ENCODE data around the gene PRXL2B. TPM values are rescaled to one million over a fixed set of nuclear protein-coding genes. Genes with fewer than 3 reads are reported as not detected.
"Not testable (repeated sequence)": the region's sequence is repeated elsewhere in the genome, so short reads cannot be mapped to it uniquely, and the experiment has no call there.

Gene PRXL2B
- total RNA-seq, 2 donors from 2014 or later, result 20.3 to 25.8 TPM

DNA sequence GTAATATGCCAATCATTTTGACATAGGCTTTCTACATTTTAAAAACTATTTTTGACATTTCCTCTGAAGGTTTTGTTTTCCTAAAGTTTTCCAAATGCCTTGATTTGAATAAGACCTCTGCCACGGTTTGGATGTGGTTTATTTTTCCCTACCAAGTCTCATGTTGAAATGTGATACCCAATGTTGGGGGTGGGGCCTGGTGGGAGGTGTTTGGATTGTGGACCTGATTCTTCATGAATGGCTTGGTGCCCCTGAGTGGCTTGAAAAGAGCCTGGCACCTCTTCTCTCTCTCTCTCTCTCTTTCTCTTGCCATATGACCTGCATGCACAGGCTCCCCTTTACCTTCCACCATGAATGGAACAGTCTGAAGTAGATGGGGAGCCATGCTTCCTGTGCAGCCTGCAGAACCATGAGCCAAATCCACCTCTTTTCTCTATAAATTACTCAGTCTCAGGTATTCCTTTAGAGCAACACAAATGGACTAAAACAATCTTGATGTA is 31.4 kb downstream of the PRXL2B start:
- Histone ChIP-seq H3K4me3 (no peak overlapping the region), H3K27me3 (replicated peaks; ENCODE audit: insufficient read depth) (no peaks in the 10 kb centered on the region), H3K9me3 (no peaks in the 10 kb centered on the region), H3K4me1 (replicated peaks) (no peaks in the 10 kb centered on the region), H3K36me3 (no peaks in the 10 kb centered on the region), H3K27ac (no peak overlapping the region)
- intact Hi-C loops (cut with DNase I), result no loop called here
- no peak for DNase-seq (ENCODE audit: low spot score)
- 7% methylated on average over 1 of the region's 1 CpG for WGBS
- TF ChIP-seq POLR2A (IDR thresholded peaks at IDR 0.05), result no peak
- no peak for TF ChIP-seq POLR2AphosphoS5 (IDR thresholded peaks at IDR 0.05)
- TF ChIP-seq, protein P1, sequence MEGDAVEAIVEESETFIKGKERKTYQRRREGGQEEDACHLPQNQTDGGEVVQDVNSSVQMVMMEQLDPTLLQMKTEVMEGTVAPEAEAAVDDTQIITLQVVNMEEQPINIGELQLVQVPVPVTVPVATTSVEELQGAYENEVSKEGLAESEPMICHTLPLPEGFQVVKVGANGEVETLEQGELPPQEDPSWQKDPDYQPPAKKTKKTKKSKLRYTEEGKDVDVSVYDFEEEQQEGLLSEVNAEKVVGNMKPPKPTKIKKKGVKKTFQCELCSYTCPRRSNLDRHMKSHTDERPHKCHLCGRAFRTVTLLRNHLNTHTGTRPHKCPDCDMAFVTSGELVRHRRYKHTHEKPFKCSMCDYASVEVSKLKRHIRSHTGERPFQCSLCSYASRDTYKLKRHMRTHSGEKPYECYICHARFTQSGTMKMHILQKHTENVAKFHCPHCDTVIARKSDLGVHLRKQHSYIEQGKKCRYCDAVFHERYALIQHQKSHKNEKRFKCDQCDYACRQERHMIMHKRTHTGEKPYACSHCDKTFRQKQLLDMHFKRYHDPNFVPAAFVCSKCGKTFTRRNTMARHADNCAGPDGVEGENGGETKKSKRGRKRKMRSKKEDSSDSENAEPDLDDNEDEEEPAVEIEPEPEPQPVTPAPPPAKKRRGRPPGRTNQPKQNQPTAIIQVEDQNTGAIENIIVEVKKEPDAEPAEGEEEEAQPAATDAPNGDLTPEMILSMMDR (IDR thresholded peaks at IDR 0.05), result no peak

DNA sequence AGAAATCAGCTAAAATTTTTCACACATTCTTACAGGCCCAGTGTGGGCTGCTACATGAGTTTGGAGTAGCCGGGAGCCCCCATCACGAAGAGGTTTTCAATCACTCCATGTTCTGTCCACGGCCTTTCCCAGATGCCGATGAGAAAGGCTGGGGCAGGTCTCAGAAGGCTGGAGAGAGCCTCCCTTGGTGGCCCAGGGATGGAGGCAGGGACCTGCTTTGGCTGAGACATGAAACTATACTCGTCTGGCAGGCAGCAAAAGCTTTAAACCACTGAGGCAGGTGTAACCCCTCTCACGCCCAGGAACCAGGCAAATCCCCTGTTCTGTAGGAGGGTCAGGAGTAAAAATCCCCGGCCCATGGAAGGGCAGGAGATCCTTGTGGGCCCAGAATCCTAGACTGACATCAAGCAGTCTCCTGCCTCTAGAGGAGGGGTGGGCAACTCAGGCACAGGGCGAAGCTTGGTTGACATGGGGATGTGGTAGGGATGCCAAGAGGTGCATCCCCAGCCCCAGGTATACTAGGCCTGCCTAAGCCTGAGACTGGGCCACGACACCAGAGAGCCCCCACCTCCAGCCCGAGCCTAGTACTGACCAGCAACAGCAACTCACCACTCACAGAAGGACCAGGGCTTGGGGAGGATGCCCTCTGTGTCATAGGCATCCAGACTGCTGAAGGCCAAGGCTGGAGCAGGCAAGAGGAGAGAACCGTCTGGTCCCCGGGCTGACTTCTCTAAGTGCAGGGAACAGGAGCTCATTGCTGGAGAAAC is 37.2 kb downstream of the PRXL2B start:
- no peaks in the 10 kb centered on the region for H3K4me1 ChIP-seq (replicated peaks)
- 91% methylated on average over 12 of the region's 12 CpGs for WGBS
- H3K4me3 ChIP-seq, result no peak overlapping the region
- DNase-seq (ENCODE audit: low spot score), result no peak
- H3K9me3 ChIP-seq, result no peaks in the 10 kb centered on the region
- H3K27me3 ChIP-seq (replicated peaks; ENCODE audit: insufficient read depth), result peaks cover 8% of the 10 kb centered on the region
- intact Hi-C loops (cut with DNase I), result no loop called here
- H3K27ac ChIP-seq, result no peak overlapping the region
- H3K36me3 ChIP-seq, result no peaks in the 10 kb centered on the region
- TF ChIP-seq, protein P1 (IDR thresholded peaks at IDR 0.05), result no peak
- TF ChIP-seq POLR2AphosphoS5 (IDR thresholded peaks at IDR 0.05) (no peak), POLR2A (IDR thresholded peaks at IDR 0.05) (no peak)

DNA sequence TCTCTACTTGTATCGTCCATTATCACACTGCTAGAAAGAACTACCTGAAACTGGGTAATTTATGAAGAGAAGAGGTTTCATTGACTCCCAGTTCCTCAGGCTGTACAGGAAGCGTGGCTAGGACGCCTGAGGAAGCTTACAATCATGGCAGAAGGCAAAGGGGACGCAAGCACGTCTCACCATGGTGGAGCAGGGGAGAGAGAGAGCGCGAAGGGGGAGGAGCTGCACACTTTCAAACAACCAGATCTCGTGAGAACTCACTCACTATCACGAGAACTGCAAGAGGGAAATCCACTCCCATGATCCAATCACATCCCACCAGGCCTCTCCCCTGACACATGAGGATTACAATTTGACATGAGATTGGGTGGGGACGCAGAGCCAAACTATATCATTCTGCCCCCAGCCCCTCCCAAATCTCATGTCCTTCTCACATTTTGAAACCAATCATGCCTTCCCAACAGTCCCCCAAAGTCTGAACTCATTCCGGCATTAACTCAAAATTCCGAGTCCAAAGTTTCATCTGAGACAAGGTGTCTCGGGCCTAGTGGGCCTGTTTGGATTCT is 38.2 kb downstream of the PRXL2B start:
- 87% methylated on average over 13 of the region's 13 CpGs for WGBS
- Histone ChIP-seq H3K4me3 (no peak overlapping the region), H3K27ac (no peak overlapping the region), H3K27me3 (replicated peaks; ENCODE audit: insufficient read depth) (peaks cover 15% of the 10 kb centered on the region), H3K9me3 (no peaks in the 10 kb centered on the region), H3K4me1 (replicated peaks) (no peaks in the 10 kb centered on the region), H3K36me3 (no peaks in the 10 kb centered on the region)
- DNase-seq (ENCODE audit: low spot score), result no peak
- TF ChIP-seq POLR2A (IDR thresholded peaks at IDR 0.05) (no peak), POLR2AphosphoS5 (IDR thresholded peaks at IDR 0.05) (no peak)
- TF ChIP-seq, protein P1 (IDR thresholded peaks at IDR 0.05), result no peak
- intact Hi-C loops (cut with DNase I), result no loop called here

DNA sequence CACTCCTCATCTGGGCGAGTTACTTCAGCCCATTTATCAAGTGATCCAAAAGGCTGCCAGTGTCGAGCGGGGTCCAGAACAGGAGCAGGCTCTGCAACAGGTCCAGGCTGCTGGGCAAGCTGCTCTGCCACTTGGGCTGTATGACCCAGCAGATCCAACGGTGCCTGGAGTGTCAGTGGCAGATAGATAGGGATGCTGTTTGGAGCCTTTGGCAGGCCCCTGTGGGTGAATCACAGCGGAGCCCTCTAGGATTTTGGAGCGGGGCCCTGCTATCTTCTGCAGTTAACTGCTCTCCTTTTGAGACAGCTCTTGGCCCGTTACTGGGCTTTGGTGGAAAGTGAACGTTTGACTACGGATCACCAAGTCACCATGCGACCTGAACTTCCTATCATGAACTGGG is 38.7 kb downstream of the PRXL2B start:
- TF ChIP-seq, protein P1 (IDR thresholded peaks at IDR 0.05), result no peak
- no peak for TF ChIP-seq POLR2A (IDR thresholded peaks at IDR 0.05)
- TF ChIP-seq POLR2AphosphoS5 (IDR thresholded peaks at IDR 0.05), result no peak
- Histone ChIP-seq H3K36me3 (no peaks in the 10 kb centered on the region), H3K27ac (no peak overlapping the region), H3K4me3 (no peak overlapping the region), H3K27me3 (replicated peaks; ENCODE audit: insufficient read depth) (peaks cover 15% of the 10 kb centered on the region), H3K4me1 (replicated peaks) (no peaks in the 10 kb centered on the region), H3K9me3 (no peaks in the 10 kb centered on the region)
- DNase-seq (ENCODE audit: low spot score), result no peak
- intact Hi-C loops (cut with DNase I), result no loop called here
- whole genome bisulfite sequencing, result 88% methylated on average over 10 of the region's 10 CpGs

DNA sequence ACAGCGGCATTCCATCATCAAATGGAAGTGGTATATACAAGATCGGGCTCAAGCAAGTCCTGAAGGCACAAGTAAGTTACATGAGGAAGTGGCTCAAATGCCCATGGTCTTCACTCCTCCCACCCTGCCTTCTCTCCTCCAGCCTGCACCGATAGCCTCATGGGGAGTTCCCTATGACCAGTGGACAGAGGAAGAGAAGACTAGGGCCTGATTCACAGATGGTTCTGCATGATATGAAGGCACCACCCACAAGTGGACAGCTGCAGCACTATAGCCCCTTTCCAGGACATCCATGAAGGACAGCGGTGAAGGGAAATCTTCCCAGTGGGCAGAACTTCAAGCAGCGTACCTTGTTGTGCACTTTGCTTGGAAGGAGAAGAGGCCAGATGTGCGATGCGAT is 39.2 kb downstream of the PRXL2B start:
- H3K27me3 ChIP-seq (replicated peaks; ENCODE audit: insufficient read depth), result peaks cover 15% of the 10 kb centered on the region
- WGBS, result 61% methylated on average over 7 of the region's 7 CpGs
- intact Hi-C loops (cut with DNase I), result not testable (repeated sequence)

More for the DNA sequence above, 39.2 kb downstream of the PRXL2B start:
- H3K27ac ChIP-seq; DNase-seq (ENCODE audit: low spot score); H3K4me1 ChIP-seq (replicated peaks); H3K9me3 ChIP-seq; H3K36me3 ChIP-seq; H3K4me3 ChIP-seq: not testable (repeated sequence)
